Measurements from ENCODE around the gene PGBD4.
"Not testable (repeated sequence)": the region's sequence is repeated elsewhere in the genome, so short reads cannot be mapped to it uniquely, and the experiment has no call there.

PGBD4 gene

GRCh38 chr15:34114739-34115138 lies 12.9 kb downstream of the PGBD4 start:
- no peak for DNase-seq

DNA sequence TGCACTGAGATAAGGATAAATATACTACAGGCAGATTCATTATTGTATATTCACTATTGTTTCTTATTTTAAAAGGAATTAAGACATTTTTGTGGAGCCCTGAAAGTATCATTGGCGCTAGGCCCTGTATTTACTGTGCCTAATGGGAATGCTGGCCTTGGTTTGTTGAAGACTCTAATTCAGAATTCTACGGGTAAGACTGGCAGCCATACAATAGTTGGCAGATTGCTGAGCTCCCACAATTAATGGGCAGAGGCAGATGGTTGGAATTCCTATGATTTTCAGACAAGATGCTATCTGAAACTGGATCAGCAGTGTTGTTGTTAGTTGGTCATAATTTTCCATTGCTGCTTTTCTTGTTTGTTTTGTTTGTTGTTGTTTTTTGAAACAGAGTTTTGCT lies 14.7 kb downstream of the PGBD4 start:
- no peak for DNase-seq

- no peak for DNase-seq
Observed at GRCh38 chr15:34119291-34119690, 17.4 kb downstream of the PGBD4 start.

DNA sequence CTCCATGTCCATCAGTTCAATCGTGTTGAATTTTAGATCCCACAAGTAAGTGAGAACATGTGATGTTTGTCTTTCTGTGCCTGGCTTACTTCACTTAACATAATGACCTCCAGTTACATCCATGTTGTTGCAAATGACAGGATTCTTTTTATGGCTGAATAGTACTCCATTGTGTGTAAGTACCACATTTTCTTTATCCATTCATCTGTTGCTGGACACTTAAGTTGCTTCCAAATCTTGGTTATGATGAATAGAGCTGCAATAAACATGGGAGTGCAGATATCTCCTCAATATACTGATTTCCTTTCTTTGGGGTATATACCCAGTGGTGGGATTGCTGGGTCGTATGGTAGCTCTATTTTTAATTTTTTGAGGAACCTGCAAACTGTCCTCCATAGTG lies 18.5 kb downstream of the PGBD4 start:
- DNase-seq: not testable (repeated sequence)

DNA sequence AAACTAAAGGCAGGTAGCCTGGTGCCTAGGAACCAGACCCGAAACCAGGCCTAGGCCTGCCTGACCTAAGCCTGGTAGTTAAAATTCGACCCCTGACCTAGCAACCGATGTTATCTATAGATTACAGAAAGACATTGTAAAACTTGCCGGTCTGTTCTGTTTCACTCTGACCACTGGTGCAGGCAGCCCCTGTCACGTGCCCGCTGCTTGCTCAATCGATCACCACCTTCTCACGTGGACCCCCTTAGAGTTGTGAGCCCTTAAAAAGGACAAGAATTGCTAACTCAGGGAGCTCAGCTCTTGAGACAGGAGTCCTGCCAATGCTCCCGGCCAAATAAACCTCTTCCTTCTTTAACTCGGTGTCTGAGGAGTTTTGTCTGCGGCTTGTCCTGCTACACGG lies 19.9 kb downstream of the PGBD4 start:
- not testable (repeated sequence) for DNase-seq

DNA sequence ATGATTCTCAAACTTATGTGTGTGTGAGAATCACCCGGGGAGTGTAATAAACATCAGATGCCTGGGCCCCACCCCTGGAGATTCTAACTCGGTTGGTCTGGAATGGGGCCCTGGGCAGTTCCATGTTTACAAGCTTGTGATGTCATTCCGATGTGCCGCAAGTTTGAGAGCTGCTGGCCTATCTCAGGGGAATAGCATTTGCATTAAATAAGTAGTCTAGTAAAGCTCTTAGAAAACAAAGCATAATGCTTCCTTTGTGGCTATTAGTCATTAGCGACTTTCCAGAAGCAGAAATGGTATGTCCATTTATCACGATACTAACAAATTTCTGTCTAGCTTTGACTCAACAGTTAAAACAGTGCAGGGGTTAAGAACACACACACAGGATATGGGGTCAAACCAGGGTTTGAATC lies 20.9 kb downstream of the PGBD4 start:
- DNase-seq: no peak

GRCh38 chr15:34124651-34125050 lies 22.8 kb downstream of the PGBD4 start:
- DNase-seq: no peak

GRCh38 chr15:34125945-34126344 lies 24.1 kb downstream of the PGBD4 start:
- DNase-seq: no peak

- DNase-seq: no peak
Observed at GRCh38 chr15:34126522-34126921, 24.6 kb downstream of the PGBD4 start.

GRCh38 chr15:34128898-34129297 lies 27.0 kb downstream of the PGBD4 start:
- DNase-seq: no peak

- no peak for DNase-seq
Observed at GRCh38 chr15:34132881-34133280, 31.0 kb downstream of the PGBD4 start.

GRCh38 chr15:34133511-34133910 lies 31.6 kb downstream of the PGBD4 start:
- DNase-seq: no peak

GRCh38 chr15:34147371-34148140 lies 45.7 kb downstream of the PGBD4 start:
- no peak for DNase-seq

DNA sequence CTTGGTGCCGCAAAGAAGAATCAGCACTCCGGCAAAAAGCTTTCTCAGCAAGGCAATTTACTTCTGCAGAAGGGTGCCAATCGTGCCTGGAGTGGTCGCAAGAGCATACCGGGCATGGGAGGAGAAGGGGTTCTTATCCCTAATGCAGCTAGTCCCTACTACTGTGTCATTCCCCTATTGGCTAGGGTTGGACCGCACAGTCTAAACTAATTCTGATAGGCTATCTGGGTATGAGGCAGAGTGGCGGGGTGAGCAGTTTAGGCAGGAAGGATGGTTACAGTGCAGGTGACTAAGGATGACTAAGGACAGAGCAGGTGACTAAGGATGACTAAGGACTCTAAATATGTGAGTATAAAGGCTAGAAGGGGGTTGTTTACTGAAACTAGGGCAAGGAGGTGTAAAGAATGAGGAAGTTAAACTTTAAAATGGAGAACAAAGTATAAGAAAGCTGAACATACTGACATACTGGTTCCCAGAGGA lies 52.9 kb downstream of the PGBD4 start:
- peak in 1 of 2 experiments; percentile 4 for DNase-seq

- no peak for DNase-seq
Observed at GRCh38 chr15:34155859-34156258, 54.0 kb downstream of the PGBD4 start.
